OCI-LY1 (cell line): Measurements from ENCODE around the gene PDK3.

Experiments used
- H2AFZ ChIP-seq: fragments of 200-600 bp; sonication (generic), shearing (Covaris generic); 2 replicates; pipeline ENCODE4 v1.6.0; 2014; ENCODE audit warnings: antibody characterized with exemption, mild to moderate bottlenecking, low read length
- H3F3A ChIP-seq: fragments of 200-600 bp; sonication (generic), shearing (Covaris generic); 2 replicates; pipeline ENCODE4 v1.6.0; 2014; ENCODE audit warnings: mild to moderate bottlenecking, antibody characterized with exemption, low read length, moderate library complexity; ENCODE audit not compliant: insufficient read depth
- H3K27ac ChIP-seq: fragments of 200-600 bp; sonication (generic); 2 replicates; pipeline ENCODE4 v1.5.1; 2014; ENCODE audit warnings: low read length, mixed run types, mild to moderate bottlenecking, low read depth; ENCODE audit not compliant: poor library complexity, severe bottlenecking
- H3K27me3 ChIP-seq: fragments of 200-600 bp; sonication (generic); 2 replicates; pipeline ENCODE4 v1.6.0; 2014; ENCODE audit warnings: antibody characterized with exemption, mild to moderate bottlenecking, low read length, moderate library complexity; ENCODE audit not compliant: insufficient read depth
- H3K36me3 ChIP-seq: fragments of 200-600 bp; sonication (generic); 2 replicates; pipeline ENCODE4 v1.6.1; 2014; ENCODE audit warnings: mild to moderate bottlenecking, antibody characterized with exemption, low read length, moderate library complexity, mixed read lengths; ENCODE audit not compliant: insufficient read depth
- H3K4me1 ChIP-seq: fragments of 200-600 bp; sonication (generic); 2 replicates; pipeline ENCODE4 v1.5.1; 2014; ENCODE audit warnings: mild to moderate bottlenecking, low read length, moderate library complexity; ENCODE audit not compliant: insufficient read depth, severe bottlenecking
- H3K4me2 ChIP-seq: fragments of 200-600 bp; sonication (generic), shearing (Covaris generic); 2 replicates; pipeline ENCODE4 v1.6.1; 2014; ENCODE audit warnings: low read length
- H3K4me3 ChIP-seq: fragments of 200-600 bp; sonication (generic); 2 replicates; pipeline ENCODE4 v1.5.1; 2014; ENCODE audit warnings: low read length, low read depth, mild to moderate bottlenecking, mixed read lengths; ENCODE audit not compliant: poor library complexity, severe bottlenecking
- H3K79me2 ChIP-seq: fragments of 200-600 bp; shearing (Covaris generic); 2 replicates; pipeline ENCODE4 v1.6.1; 2016; ENCODE audit warnings: mixed run types, low read length, mixed read lengths; ENCODE audit not compliant: insufficient read depth
- H3K9ac ChIP-seq: fragments of 200-600 bp; sonication (generic), shearing (Covaris generic); 2 replicates; pipeline ENCODE4 v1.6.1; 2014; ENCODE audit warnings: mild to moderate bottlenecking, low read length, mixed read lengths
- H3K9me2 ChIP-seq: fragments of 200-600 bp; sonication (generic), shearing (Covaris generic); 2 replicates; pipeline ENCODE4 v1.6.1; 2014; ENCODE audit warnings: low read depth, mild to moderate bottlenecking, low read length, mixed read lengths
- H3K9me3 ChIP-seq: fragments of 200-600 bp; shearing (Covaris generic); 2 replicates; pipeline ENCODE4 v1.6.1; 2014; ENCODE audit warnings: low read length, mixed read lengths
- H4K20me1 ChIP-seq: fragments of 200-600 bp; sonication (generic), shearing (Covaris generic); 2 replicates; pipeline ENCODE4 v1.6.0; 2016; ENCODE audit warnings: mild to moderate bottlenecking, low read length; ENCODE audit not compliant: insufficient read depth
- EZH2 ChIP-seq: fragments of 200-600 bp; sonication (generic), shearing (Covaris generic); IDR thresholded peaks from 2 replicates; pipeline ENCODE4 v1.8.0; 2017; ENCODE audit warnings: borderline replicate concordance, mixed run types, mild to moderate bottlenecking, antibody characterized with exemption, low read length, moderate library complexity, mixed read lengths
- TF ChIP-seq, protein P1 (sequence below): fragments of 200-600 bp; sonication (generic), shearing (Covaris generic); IDR thresholded peaks from 2 replicates; pipeline ENCODE4 v1.5.1; 2017; ENCODE audit warnings: mild to moderate bottlenecking, antibody characterized with exemption, low read length, moderate library complexity, mixed read lengths

The PDK3 gene

DNA sequence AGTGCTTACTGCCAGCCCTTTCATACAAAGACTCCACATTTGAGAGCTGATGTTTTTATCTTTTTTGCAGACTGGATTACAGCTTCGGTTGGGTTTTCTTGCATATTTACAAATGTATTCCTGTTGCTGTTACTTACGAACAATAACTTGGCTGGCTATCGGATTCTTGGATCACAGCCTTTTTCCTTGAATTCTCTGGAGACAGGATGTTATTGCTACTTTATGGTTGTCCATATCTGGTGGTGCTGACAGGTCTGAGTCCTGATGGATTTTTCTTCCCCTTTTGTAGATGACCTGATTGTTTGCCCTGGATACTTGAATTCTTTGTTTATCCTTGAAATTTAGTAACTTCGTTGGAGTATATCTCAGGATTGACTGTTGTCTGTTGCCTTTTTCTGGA is 77.7 kb downstream of the PDK3 start:
- TF ChIP-seq, protein P1, sequence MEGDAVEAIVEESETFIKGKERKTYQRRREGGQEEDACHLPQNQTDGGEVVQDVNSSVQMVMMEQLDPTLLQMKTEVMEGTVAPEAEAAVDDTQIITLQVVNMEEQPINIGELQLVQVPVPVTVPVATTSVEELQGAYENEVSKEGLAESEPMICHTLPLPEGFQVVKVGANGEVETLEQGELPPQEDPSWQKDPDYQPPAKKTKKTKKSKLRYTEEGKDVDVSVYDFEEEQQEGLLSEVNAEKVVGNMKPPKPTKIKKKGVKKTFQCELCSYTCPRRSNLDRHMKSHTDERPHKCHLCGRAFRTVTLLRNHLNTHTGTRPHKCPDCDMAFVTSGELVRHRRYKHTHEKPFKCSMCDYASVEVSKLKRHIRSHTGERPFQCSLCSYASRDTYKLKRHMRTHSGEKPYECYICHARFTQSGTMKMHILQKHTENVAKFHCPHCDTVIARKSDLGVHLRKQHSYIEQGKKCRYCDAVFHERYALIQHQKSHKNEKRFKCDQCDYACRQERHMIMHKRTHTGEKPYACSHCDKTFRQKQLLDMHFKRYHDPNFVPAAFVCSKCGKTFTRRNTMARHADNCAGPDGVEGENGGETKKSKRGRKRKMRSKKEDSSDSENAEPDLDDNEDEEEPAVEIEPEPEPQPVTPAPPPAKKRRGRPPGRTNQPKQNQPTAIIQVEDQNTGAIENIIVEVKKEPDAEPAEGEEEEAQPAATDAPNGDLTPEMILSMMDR, result no peak
- no peak for TF ChIP-seq EZH2

DNA sequence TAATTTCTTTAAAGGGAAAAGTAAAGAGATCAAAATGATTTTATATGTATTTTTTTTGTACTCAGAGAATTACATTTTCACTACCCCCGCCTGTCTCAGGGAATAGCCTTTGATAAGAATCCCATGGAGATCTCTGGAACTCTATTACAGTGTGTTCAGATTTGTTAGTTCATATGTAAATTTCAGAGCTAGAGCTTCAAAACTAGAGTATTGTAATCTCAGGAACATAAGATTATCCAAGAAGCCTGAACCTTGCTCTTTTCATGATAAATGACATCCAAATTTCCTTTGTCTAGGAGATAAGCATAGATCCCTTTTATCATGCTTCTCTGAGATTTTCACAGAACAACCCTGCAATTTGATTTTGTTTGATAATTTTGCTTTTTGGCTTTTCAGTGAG is 82.9 kb downstream of the PDK3 start:
- Histone ChIP-seq H3K4me1 (no peaks in the 10 kb centered on the region), H3K9me2 (no peaks in the 10 kb centered on the region), H3K27ac (no peak overlapping the region), H3K4me3 (no peak overlapping the region), H2AFZ (no peak overlapping the region), H3F3A (no peaks in the 10 kb centered on the region), H3K79me2 (no peaks in the 10 kb centered on the region), H3K36me3 (no peaks in the 10 kb centered on the region), H3K9ac (no peak overlapping the region), H3K9me3 (no peaks in the 10 kb centered on the region), H3K4me2 (no peak overlapping the region), H3K27me3 (no peaks in the 10 kb centered on the region), H4K20me1 (no peaks in the 10 kb centered on the region)
- TF ChIP-seq, protein P1, result no peak
- TF ChIP-seq EZH2, result no peak

More for the DNA sequence above, 77.7 kb downstream of the PDK3 start:
- H3K27ac ChIP-seq, result no peak overlapping the region
- no peaks in the 10 kb centered on the region for H3K9me2 ChIP-seq
- no peak overlapping the region for H3K9ac ChIP-seq
- no peaks in the 10 kb centered on the region for H3K79me2 ChIP-seq
- H3K4me1 ChIP-seq, result no peaks in the 10 kb centered on the region
- H3K36me3 ChIP-seq, result no peaks in the 10 kb centered on the region
- no peak overlapping the region for H2AFZ ChIP-seq
- H3K9me3 ChIP-seq, result no peaks in the 10 kb centered on the region
- H3K4me3 ChIP-seq, result no peak overlapping the region
- H3K27me3 ChIP-seq, result no peaks in the 10 kb centered on the region
- no peaks in the 10 kb centered on the region for H3F3A ChIP-seq
- H3K4me2 ChIP-seq, result no peak overlapping the region
- H4K20me1 ChIP-seq, result no peaks in the 10 kb centered on the region

DNA sequence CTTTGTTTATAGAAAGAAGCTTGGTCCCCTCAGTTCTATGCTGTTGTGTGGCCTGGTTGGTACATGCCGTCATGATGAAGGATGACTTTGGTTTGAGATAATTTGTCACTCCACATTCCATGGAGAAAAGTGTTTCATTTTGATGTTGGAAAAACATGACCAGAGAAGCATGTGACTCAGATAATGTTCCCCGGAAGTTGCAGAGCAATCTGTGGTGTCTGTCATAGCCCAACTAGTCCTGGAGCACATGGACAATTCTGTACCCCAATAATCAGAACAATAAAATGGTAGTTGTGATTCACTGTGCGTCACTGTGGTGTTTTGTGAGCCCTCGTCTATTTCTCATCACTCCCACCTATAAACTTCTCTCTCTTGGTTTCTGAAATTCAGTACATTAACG is 85.1 kb downstream of the PDK3 start:
- H3K27ac ChIP-seq, result no peak overlapping the region
- no peaks in the 10 kb centered on the region for H3K9me2 ChIP-seq
- no peaks in the 10 kb centered on the region for H4K20me1 ChIP-seq
- H3K79me2 ChIP-seq, result no peaks in the 10 kb centered on the region
- H3K4me2 ChIP-seq, result no peak overlapping the region
- TF ChIP-seq, protein P1, result no peak
- TF ChIP-seq EZH2, result no peak
- H3F3A ChIP-seq, result no peaks in the 10 kb centered on the region
- H3K9ac ChIP-seq, result no peak overlapping the region
- no peaks in the 10 kb centered on the region for H3K4me1 ChIP-seq
- no peak overlapping the region for H3K4me3 ChIP-seq
- no peaks in the 10 kb centered on the region for H3K36me3 ChIP-seq
- no peaks in the 10 kb centered on the region for H3K27me3 ChIP-seq
- no peak overlapping the region for H2AFZ ChIP-seq
- H3K9me3 ChIP-seq, result no peaks in the 10 kb centered on the region
